Liver (tissue), 9 donors: ENCODE measurements around the gene PTPRN2. TPM values are rescaled to one million over a fixed set of nuclear protein-coding genes. Genes with fewer than 3 reads are reported as not detected.

Experiments used
- DNase-seq: peaks from one replicate; pipeline ENCODE4 v3.0.0-alpha.2; 2017; ENCODE audit warnings: low spot score
- H3K27ac ChIP-seq, 2 donors: one replicate each; pipeline ENCODE4 v1.7.0; 2013; ENCODE audit warnings: inconsistent platforms in 2 of 2, low read length in 2 of 2, control low read depth in 1 of 2, low read depth in 1 of 2, mild to moderate bottlenecking in 1 of 2
- H3K27me3 ChIP-seq, 4 donors: one replicate each; pipeline versions ENCODE4 v1.6.1 to v1.7.0; 2013; ENCODE audit warnings: low read length in 3 of 4, inconsistent platforms in 1 of 4, mild to moderate bottlenecking in 1 of 4, moderate library complexity in 1 of 4; ENCODE audit not compliant: control insufficient read depth in 4 of 4, insufficient read depth in 4 of 4
- H3K36me3 ChIP-seq, 4 donors: one replicate each; pipeline versions ENCODE4 v1.6.1 to v1.7.0; 2013; ENCODE audit warnings: low read length in 3 of 4, mild to moderate bottlenecking in 3 of 4, low read depth in 1 of 4, moderate library complexity in 1 of 4; ENCODE audit not compliant: control insufficient read depth in 4 of 4, insufficient read depth in 3 of 4
- H3K4me1 ChIP-seq, 4 donors: one replicate each; pipeline versions ENCODE4 v1.6.1 to v1.7.0; 2013; ENCODE audit warnings: low read length in 3 of 4, mild to moderate bottlenecking in 3 of 4, moderate library complexity in 1 of 4; ENCODE audit not compliant: control insufficient read depth in 4 of 4, insufficient read depth in 4 of 4
- H3K4me3 ChIP-seq, 3 donors: one replicate each; pipeline versions ENCODE4 v1.6.1 to v1.7.0; 2013; ENCODE audit warnings: low read length in 3 of 3, control low read depth in 1 of 3, low read depth in 1 of 3, mild to moderate bottlenecking in 1 of 3
- H3K9ac ChIP-seq, 2 donors: one replicate each; pipeline ENCODE4 v1.7.0; 2013; ENCODE audit warnings: low read length in 2 of 2, mild to moderate bottlenecking in 2 of 2, moderate library complexity in 2 of 2, control low read depth in 1 of 2, low read depth in 1 of 2
- H3K9me3 ChIP-seq, 4 donors: one replicate each; pipeline versions ENCODE4 v1.6.1 to v1.7.0; 2013; ENCODE audit warnings: low read length in 3 of 4; ENCODE audit not compliant: control insufficient read depth in 4 of 4
- ATF3 ChIP-seq: IDR thresholded peaks from 2 replicates; pipeline ENCODE4 v1.6.1; 2016; ENCODE audit warnings: antibody characterized with exemption
- EGR1 ChIP-seq, 2 donors: IDR thresholded peaks; 2 replicates each; pipeline ENCODE4 v1.6.1; 2016 to 2018; ENCODE audit warnings: antibody characterized with exemption in 2 of 2, low read depth in 2 of 2
- FOXA1 ChIP-seq: IDR thresholded peaks from 2 replicates; pipeline ENCODE4 v1.6.1; 2016; ENCODE audit warnings: antibody characterized with exemption
- FOXA2 ChIP-seq: IDR thresholded peaks from 2 replicates; pipeline ENCODE4 v1.6.1; 2016; ENCODE audit warnings: antibody characterized with exemption
- GABPA ChIP-seq, 2 donors: IDR thresholded peaks in 1 of 2; conservative IDR thresholded peaks in 1 of 2; 2 replicates each; pipeline ENCODE4 v1.6.1; 2016; ENCODE audit warnings: antibody characterized with exemption in 2 of 2, mild to moderate bottlenecking in 1 of 2, moderate library complexity in 1 of 2
- JUND ChIP-seq, 2 donors: IDR thresholded peaks; 2 replicates each; pipeline ENCODE4 v1.6.1; 2016; ENCODE audit warnings: antibody characterized with exemption in 2 of 2
- RAD21 ChIP-seq, 2 donors: IDR thresholded peaks; 2 replicates each; pipeline ENCODE4 v1.6.1; 2016; ENCODE audit warnings: antibody characterized with exemption in 2 of 2, mild to moderate bottlenecking in 2 of 2
- REST ChIP-seq: IDR thresholded peaks from 2 replicates; pipeline ENCODE4 v1.6.1; 2016; ENCODE audit warnings: antibody characterized with exemption, mild to moderate bottlenecking
- RXRA ChIP-seq, 2 donors: IDR thresholded peaks; 2 replicates each; pipeline ENCODE4 v1.6.1; 2017 to 2018; ENCODE audit warnings: antibody characterized with exemption in 2 of 2, mild to moderate bottlenecking in 1 of 2
- SP1 ChIP-seq: IDR thresholded peaks from 2 replicates; pipeline ENCODE4 v1.6.1; 2018; ENCODE audit warnings: antibody characterized with exemption, mild to moderate bottlenecking
- YY1 ChIP-seq: IDR thresholded peaks from 2 replicates; pipeline ENCODE4 v1.6.1; 2016; ENCODE audit warnings: antibody characterized with exemption, mild to moderate bottlenecking
- ZBTB33 ChIP-seq: IDR thresholded peaks from 2 replicates; pipeline ENCODE4 v1.6.1; 2016; ENCODE audit warnings: antibody characterized with exemption
- WGBS: extraction: QIAGEN DNeasy Blood & Tissue Kit; methylation state at CpG from one replicate; pipeline ENCODE4 v1.1.7; 2013; 5-methylcytosine and 5-hydroxymethylcytosine counted together
- polyA plus RNA-seq, 2 donors: library from polyadenylated mRNA; stranded (reverse) in 1 of 2; unstranded in 1 of 2; fragments of 200-250 nt in 1 of 2; fragments of >200 nt in 1 of 2; fragmentation: Nextera tagmentation in 1 of 2; extraction: Ambion mirVana in 1 of 2; gene quantifications; one replicate each; pipeline versions ENCODE4 v1.2.1 to v1.2.3, GENCODE V29; 2013 to 2015
- total RNA-seq, 2 donors: library from RNA; depleted of rRNA; stranded (reverse); fragments of >200 nt; gene quantifications; one replicate each; pipeline ENCODE4 v1.2.3, GENCODE V29; 2014
- TF ChIP-seq, protein P1 (sequence below): IDR thresholded peaks from 2 replicates; pipeline ENCODE4 v1.6.1; 2016; ENCODE audit warnings: antibody characterized with exemption
- TF ChIP-seq, protein P2 (sequence below): fragments of 150-350 bp; IDR thresholded peaks from 2 replicates; pipeline ENCODE4 v1.5.1; 2017; ENCODE audit warnings: improper control_type of control experiment, low read depth, low read length; ENCODE audit not compliant: missing input control
- donor health status: healthy.
- donor health status: healthy.
- donor health status: healthy.
- donor health status: healthy.
- donor health status: healthy.

PTPRN2 gene
- total and polyA plus RNA-seq, 4 donors = 0.75 to 1.9 (median 1.1) TPM

DNA sequence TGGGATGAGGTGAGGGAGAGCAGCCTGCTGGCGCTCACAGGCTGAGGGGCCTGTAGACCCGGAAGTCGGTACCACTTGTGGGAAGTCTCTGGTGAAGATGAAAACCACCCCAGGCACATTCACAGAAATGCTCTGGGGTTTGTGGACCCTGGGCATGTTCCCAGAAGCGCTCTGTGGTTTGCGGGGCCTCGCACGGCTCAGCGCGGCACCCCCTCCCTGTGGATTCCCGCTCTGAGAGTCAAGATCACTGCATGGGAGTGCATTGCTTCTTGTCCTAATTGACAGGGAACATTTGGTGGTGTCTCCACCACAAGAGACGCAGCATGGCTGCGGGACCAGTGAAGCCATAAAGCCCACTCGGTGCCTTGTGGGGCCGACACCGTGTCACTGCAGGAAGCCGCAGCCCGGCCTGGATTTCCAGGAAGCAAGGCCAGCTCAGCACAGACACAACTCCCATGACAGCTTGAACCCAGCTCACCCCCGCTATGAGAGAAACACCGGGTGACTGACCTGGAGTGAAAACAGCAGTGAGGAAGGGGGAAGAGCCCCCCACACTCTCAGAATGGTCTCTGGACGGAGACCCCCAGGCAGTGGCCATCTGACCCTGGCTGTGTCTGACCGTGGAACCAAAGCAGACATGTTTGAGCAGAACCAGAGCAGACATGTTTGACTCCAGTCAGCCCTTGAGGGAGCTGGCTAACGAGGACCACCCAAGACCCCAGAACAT is 157.2 kb downstream of the PTPRN2 start:
- no peak overlapping the region for H3K27ac ChIP-seq
- H3K4me3 ChIP-seq = no peak overlapping the region
- H3K9me3 ChIP-seq = peaks cover 0 to 1% (median 0%) of the 10 kb centered on the region in 4 donors
- H3K27me3 ChIP-seq = peaks cover 0 to 3% (median under 1%) of the 10 kb centered on the region in 4 donors
- 85% methylated on average over 22 of the region's 22 CpGs for WGBS
- TF ChIP-seq ATF3 (no peak), JUND (IDR thresholded peaks at IDR 0.05) (no peak), REST (no peak), GABPA (IDR thresholded peaks at IDR 0.05 in 1 of 2, conservative IDR thresholded peaks at IDR 0.05 in 1 of 2) (no peak), RAD21 (IDR thresholded peaks at IDR 0.05) (no peak), ZBTB33 (no peak), SP1 (no peak), FOXA1 (no peak)
- TF ChIP-seq, protein P1, sequence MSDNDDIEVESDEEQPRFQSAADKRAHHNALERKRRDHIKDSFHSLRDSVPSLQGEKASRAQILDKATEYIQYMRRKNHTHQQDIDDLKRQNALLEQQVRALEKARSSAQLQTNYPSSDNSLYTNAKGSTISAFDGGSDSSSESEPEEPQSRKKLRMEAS = no peak
- TF ChIP-seq, protein P2, sequence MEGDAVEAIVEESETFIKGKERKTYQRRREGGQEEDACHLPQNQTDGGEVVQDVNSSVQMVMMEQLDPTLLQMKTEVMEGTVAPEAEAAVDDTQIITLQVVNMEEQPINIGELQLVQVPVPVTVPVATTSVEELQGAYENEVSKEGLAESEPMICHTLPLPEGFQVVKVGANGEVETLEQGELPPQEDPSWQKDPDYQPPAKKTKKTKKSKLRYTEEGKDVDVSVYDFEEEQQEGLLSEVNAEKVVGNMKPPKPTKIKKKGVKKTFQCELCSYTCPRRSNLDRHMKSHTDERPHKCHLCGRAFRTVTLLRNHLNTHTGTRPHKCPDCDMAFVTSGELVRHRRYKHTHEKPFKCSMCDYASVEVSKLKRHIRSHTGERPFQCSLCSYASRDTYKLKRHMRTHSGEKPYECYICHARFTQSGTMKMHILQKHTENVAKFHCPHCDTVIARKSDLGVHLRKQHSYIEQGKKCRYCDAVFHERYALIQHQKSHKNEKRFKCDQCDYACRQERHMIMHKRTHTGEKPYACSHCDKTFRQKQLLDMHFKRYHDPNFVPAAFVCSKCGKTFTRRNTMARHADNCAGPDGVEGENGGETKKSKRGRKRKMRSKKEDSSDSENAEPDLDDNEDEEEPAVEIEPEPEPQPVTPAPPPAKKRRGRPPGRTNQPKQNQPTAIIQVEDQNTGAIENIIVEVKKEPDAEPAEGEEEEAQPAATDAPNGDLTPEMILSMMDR = no peak
- H3K9ac ChIP-seq = no peak overlapping the region
- no peaks in the 10 kb centered on the region for H3K4me1 ChIP-seq
- H3K36me3 ChIP-seq = no peaks in the 10 kb centered on the region
- DNase-seq = no peak

GRCh38 chr7:158428837-158429753 is 158.5 kb downstream of the PTPRN2 start:
- H3K27me3 ChIP-seq = peaks cover 0 to 3% (median 0%) of the 10 kb centered on the region in 4 donors
- no peak overlapping the region for H3K4me3 ChIP-seq
- no peaks in the 10 kb centered on the region for H3K4me1 ChIP-seq
- no peak for DNase-seq
- no peaks in the 10 kb centered on the region for H3K36me3 ChIP-seq
- H3K9me3 ChIP-seq = no peaks in the 10 kb centered on the region
- TF ChIP-seq FOXA1 (no peak), RXRA (IDR thresholded peaks at IDR 0.05) (no peak), FOXA2 (no peak), REST (no peak), GABPA (IDR thresholded peaks at IDR 0.05 in 1 of 2, conservative IDR thresholded peaks at IDR 0.05 in 1 of 2) (no peak), EGR1 (IDR thresholded peaks at IDR 0.05; ENCODE audit: low read depth in 2 of 2) (no peak), YY1 (no peak)
- no peak overlapping the region for H3K27ac ChIP-seq
- 81% methylated on average over 24 of the region's 24 CpGs for WGBS
- H3K9ac ChIP-seq = no peak overlapping the region
